Small intestine (tissue), 16 donors: ENCODE results near the gene C9. TPM values are rescaled to one million over a fixed set of nuclear protein-coding genes. Genes with fewer than 3 reads are reported as not detected.
"Not testable (repeated sequence)": the region's sequence is repeated elsewhere in the genome, so short reads cannot be mapped to it uniquely, and the experiment has no call there.

Experiments
- DNase-seq, 2 donors: peaks; one replicate each; pipeline versions ENCODE4 v3.0.0 to v3.0.0-alpha.2; 2013
- FAIRE-seq: peaks from 2 replicates; lab custom pipeline; 2012; peaks lifted over from hg19 to GRCh38; lab: Jason Lieb, UNC
- H3K27ac ChIP-seq, 3 donors: one replicate each; pipeline ENCODE4 v1.5.1; 2013; ENCODE audit warnings: low read length in 2 of 3, mild to moderate bottlenecking in 2 of 3, control low read depth in 1 of 3, inconsistent platforms in 1 of 3, low read depth in 1 of 3, moderate library complexity in 1 of 3
- H3K27me3 ChIP-seq, 3 donors: one replicate each; pipeline ENCODE4 v1.6.1; 2013; ENCODE audit warnings: low read length in 3 of 3, inconsistent platforms in 1 of 3; ENCODE audit not compliant: control insufficient read depth in 3 of 3, insufficient read depth in 3 of 3
- H3K36me3 ChIP-seq, 3 donors: one replicate each; pipeline ENCODE4 v1.6.1; 2013; ENCODE audit warnings: low read length in 3 of 3, inconsistent platforms in 1 of 3, low read depth in 1 of 3, mild to moderate bottlenecking in 1 of 3, moderate library complexity in 1 of 3; ENCODE audit not compliant: control insufficient read depth in 3 of 3, insufficient read depth in 2 of 3
- H3K4me1 ChIP-seq, 3 donors: one replicate each; pipeline ENCODE4 v1.6.1; 2013; ENCODE audit warnings: low read length in 2 of 3, inconsistent platforms in 1 of 3, low read depth in 1 of 3, mild to moderate bottlenecking in 1 of 3, moderate library complexity in 1 of 3; ENCODE audit not compliant: control insufficient read depth in 3 of 3, insufficient read depth in 2 of 3
- H3K4me3 ChIP-seq, 3 donors: one replicate each; pipeline ENCODE4 v1.5.1; 2013; ENCODE audit warnings: low read length in 3 of 3, control low read depth in 1 of 3, inconsistent platforms in 1 of 3, low read depth in 1 of 3, mild to moderate bottlenecking in 1 of 3, moderate library complexity in 1 of 3
- H3K9me3 ChIP-seq, 2 donors: one replicate each; pipeline ENCODE4 v1.6.1; 2013; ENCODE audit warnings: low read depth in 1 of 2, low read length in 1 of 2; ENCODE audit not compliant: control insufficient read depth in 2 of 2, insufficient read depth in 1 of 2
- WGBS, 3 donors: extraction: QIAGEN DNeasy Blood & Tissue Kit; methylation state at CpG; one replicate each; pipeline ENCODE4 v1.1.7; 2013; 5-methylcytosine and 5-hydroxymethylcytosine counted together
- long read RNA-seq, 10 donors: transcript quantifications; one replicate each; lab custom pipeline, GENCODE V29; 2026
- polyA plus RNA-seq, 4 donors: library from polyadenylated mRNA; stranded (reverse) in 3 of 4; unstranded in 1 of 4; fragments of 200-250 nt in 3 of 4; fragments of 120-200 nt in 1 of 4; gene quantifications; one replicate each; pipeline versions ENCODE4 v1.2.1 to v1.2.3, GENCODE V29; 2013
- donor health status: healthy with polysubstance abuse.
- donor health status: control.
- donor health status: control.
- donor health status: Bipolar disorder and iron deficiency.
- donor health status: healthy.

Gene C9
- polyA plus RNA-seq, result under 1 TPM in 1 of 4 donors, not detected in 3; 0.06 TPM
- long read RNA-seq, donor 1, result 0 reads
- long read RNA-seq, donor 2, result 0 reads
- long read RNA-seq, donor 3, result 0 reads
- long read RNA-seq, donor 4, result 0 reads
- long read RNA-seq, donor 5, result 0 reads
- long read RNA-seq, donor 6, result 0 reads
- long read RNA-seq, donor 7, result 0 reads
- long read RNA-seq, donor 8, result 0 reads
- long read RNA-seq, donor 9, result 0 reads
- long read RNA-seq, donor 10, result 0 reads

- no peak for FAIRE-seq
Measured at GRCh38 chr5:39364367-39364766, at the start of gene C9. Gene C9 (minus strand): TSS chr5:39364495. CDS start chr5:39364464, 31 bp downstream.

GRCh38 chr5:39413771-39414170 is 49.5 kb upstream of the C9 start:
- DNase-seq (no peak), FAIRE-seq (no peak)
- Histone ChIP-seq H3K27ac (no peak overlapping the region), H3K4me3 (no peak overlapping the region), H3K36me3 (no peaks in the 10 kb centered on the region), H3K27me3 (no peaks in the 10 kb centered on the region), H3K9me3 (no peaks in the 10 kb centered on the region), H3K4me1 (peaks cover 0 to 5% (median 0%) of the 10 kb centered on the region in 3 donors)

More at GRCh38 chr5:39364367-39364766, at the start of gene C9:
- DNase-seq, result no peak
- Histone ChIP-seq H3K4me3 (no peak within 1 kb of the TSS), H3K36me3 (no peaks in the 10 kb centered on the region), H3K27ac (no peak within 1 kb of the TSS), H3K4me1 (peaks cover 0 to 2% (median 0%) of the 10 kb centered on the region in 3 donors), H3K27me3 (no peaks in the 10 kb centered on the region), H3K9me3 (no peaks in the 10 kb centered on the region)
- 73 to 74% (median 74%) methylated on average over 6 of the region's 6 CpGs for WGBS, 3 donors

GRCh38 chr5:39412721-39413394 is 48.6 kb upstream of the C9 start:
- no peak for FAIRE-seq
- Histone ChIP-seq H3K4me3 (no peak overlapping the region), H3K36me3 (no peaks in the 10 kb centered on the region), H3K27ac (no peak overlapping the region), H3K9me3 (no peaks in the 10 kb centered on the region), H3K4me1 (peaks cover 0 to 5% (median 0%) of the 10 kb centered on the region in 3 donors), H3K27me3 (no peaks in the 10 kb centered on the region)
- DNase-seq, result no peak
- WGBS, 3 donors, result 71 to 81% (median 74%) methylated on average over 5 of the region's 5 CpGs

- H3K36me3 ChIP-seq, result peaks cover 0 to 4% (median 0%) of the 10 kb centered on the region in 3 donors
- H3K27ac ChIP-seq, result peak overlapping the region in 1 of 3 donors; percentile 5
- DNase-seq (no peak), FAIRE-seq (no peak)
- no peaks in the 10 kb centered on the region for H3K9me3 ChIP-seq
- H3K27me3 ChIP-seq, result no peaks in the 10 kb centered on the region
- no peak overlapping the region for H3K4me3 ChIP-seq
- H3K4me1 ChIP-seq, result peaks cover 0 to 2% (median 0%) of the 10 kb centered on the region in 3 donors
- 92 to 95% (median 93%) methylated on average over 4 of the region's 4 CpGs for WGBS, 3 donors
Measured at GRCh38 chr5:39411985-39412384, 47.7 kb upstream of the C9 start.

GRCh38 chr5:39411061-39411460 is 46.8 kb upstream of the C9 start:
- DNase-seq, result no peak
- WGBS, 3 donors, result 11 to 20% (median 14%) methylated on average over 1 of the region's 1 CpG
- Histone ChIP-seq H3K4me3 (no peak overlapping the region), H3K9me3 (no peaks in the 10 kb centered on the region), H3K27ac (peak overlapping the region in 2 of 3 donors; percentile 9 to 56), H3K4me1 (peaks cover 0 to 2% (median 0%) of the 10 kb centered on the region in 3 donors), H3K27me3 (no peaks in the 10 kb centered on the region), H3K36me3 (peaks cover 0 to 7% (median 0%) of the 10 kb centered on the region in 3 donors)
- FAIRE-seq, result no peak

GRCh38 chr5:39409033-39409432 is 44.7 kb upstream of the C9 start:
- no peak for DNase-seq
- H3K27me3 ChIP-seq, result no peaks in the 10 kb centered on the region
- H3K4me1 ChIP-seq, result peaks cover 0 to 2% (median 0%) of the 10 kb centered on the region in 3 donors
- no peak overlapping the region for H3K4me3 ChIP-seq
- WGBS, 3 donors, result 59 to 73% (median 73%) methylated on average over 1 of the region's 1 CpG
- peaks cover 0 to 8% (median 0%) of the 10 kb centered on the region in 3 donors for H3K36me3 ChIP-seq
- no peaks in the 10 kb centered on the region for H3K9me3 ChIP-seq
- FAIRE-seq, result no peak
- no peak overlapping the region for H3K27ac ChIP-seq

GRCh38 chr5:39405083-39405843 is 41.0 kb upstream of the C9 start:
- WGBS, 3 donors, result 57 to 67% (median 63%) methylated on average over 5 of the region's 5 CpGs
- FAIRE-seq, result no peak
- peaks cover 0 to 8% (median 0%) of the 10 kb centered on the region in 3 donors for H3K36me3 ChIP-seq
- no peaks in the 10 kb centered on the region for H3K27me3 ChIP-seq
- H3K4me3 ChIP-seq, result no peak overlapping the region
- DNase-seq, result no peak
- peaks cover 0 to 23% (median 3%) of the 10 kb centered on the region in 3 donors for H3K4me1 ChIP-seq
- H3K27ac ChIP-seq, result no peak overlapping the region
- H3K9me3 ChIP-seq, result no peaks in the 10 kb centered on the region

- not testable (repeated sequence) for FAIRE-seq, H3K9me3 ChIP-seq, H3K27me3 ChIP-seq, H3K4me3 ChIP-seq, H3K36me3 ChIP-seq, DNase-seq, H3K27ac ChIP-seq
- WGBS, 3 donors, result 82 to 90% (median 86%) methylated on average over 3 of the region's 3 CpGs
- H3K4me1 ChIP-seq, result peaks cover 0 to 36% (median 3%) of the 10 kb centered on the region in 3 donors
Measured at GRCh38 chr5:39403761-39404160, 39.5 kb upstream of the C9 start.
